ENCODE measurements around the gene PCDHGA6. TPM values are rescaled to one million over a fixed set of nuclear protein-coding genes. Genes with fewer than 3 reads are reported as not detected.
"Not testable (repeated sequence)": the region's sequence is repeated elsewhere in the genome, so short reads cannot be mapped to it uniquely, and the experiment has no call there.

Gene PCDHGA6
- total RNA-seq, 2 donors from 2014 or later, result 0.82 to 1.5 TPM

- no peak overlapping the region for H3K9ac ChIP-seq (ENCODE audit: low read depth in 2 of 2, low read length in 2 of 2)
- no peaks in the 10 kb centered on the region for H3K27me3 ChIP-seq
- H3K4me1 ChIP-seq, result no peaks in the 10 kb centered on the region
- H3K27ac ChIP-seq, result no peak overlapping the region
- H3K9me3 ChIP-seq, result no peaks in the 10 kb centered on the region
- H3K36me3 ChIP-seq, result no peaks in the 10 kb centered on the region
- H3K4me3 ChIP-seq, result no peak overlapping the region
- intact Hi-C loops (cut with DNase I), result no loop called here
- DNase-seq, result no peak
- no peak for TF ChIP-seq CTCF (IDR thresholded peaks at IDR 0.05)
Measured at GRCh38 chr5:141345327-141345726, 28.4 kb upstream of the PCDHGA6 start.

GRCh38 chr5:141346017-141346416 is 27.7 kb upstream of the PCDHGA6 start:
- H3K27ac ChIP-seq; intact Hi-C loops (cut with DNase I); DNase-seq; H3K9ac ChIP-seq (ENCODE audit: low read depth in 2 of 2, low read length in 2 of 2); H3K9me3 ChIP-seq; H3K36me3 ChIP-seq; H3K4me3 ChIP-seq; H3K4me1 ChIP-seq; H3K27me3 ChIP-seq: not testable (repeated sequence)

GRCh38 chr5:141349917-141350619 is 23.6 kb upstream of the PCDHGA6 start, which contains the start of gene PCDHGB1:
Gene PCDHGB1 (plus strand): TSS chr5:141350099. CDS start chr5:141350261, 162 bp downstream.
- Histone ChIP-seq H3K27me3 (no peaks in the 10 kb centered on the region), H3K36me3 (no peaks in the 10 kb centered on the region), H3K9me3 (no peaks in the 10 kb centered on the region), H3K4me3 (no peak within 1 kb of the TSS), H3K27ac (no peak within 1 kb of the TSS), H3K4me1 (no peaks in the 10 kb centered on the region), H3K9ac (ENCODE audit: low read depth in 2 of 2, low read length in 2 of 2) (no peak within 1 kb of the TSS)
- DNase-seq, result no peak
- intact Hi-C loops (cut with DNase I), result no loop called here
- TF ChIP-seq CTCF (IDR thresholded peaks at IDR 0.05), result peak; percentile 29

- H3K36me3 ChIP-seq, result no peaks in the 10 kb centered on the region
- H3K4me1 ChIP-seq, result no peaks in the 10 kb centered on the region
- TF ChIP-seq CTCF (IDR thresholded peaks at IDR 0.05), result no peak
- H3K9me3 ChIP-seq, result no peaks in the 10 kb centered on the region
- H3K27me3 ChIP-seq, result no peaks in the 10 kb centered on the region
- no peak for DNase-seq
- no peak overlapping the region for H3K27ac ChIP-seq
- no peak overlapping the region for H3K4me3 ChIP-seq
- intact Hi-C loops (cut with DNase I), result no loop called here
- no peak overlapping the region for H3K9ac ChIP-seq (ENCODE audit: low read depth in 2 of 2, low read length in 2 of 2)
Measured at GRCh38 chr5:141351591-141351990, 22.1 kb upstream of the PCDHGA6 start.

- H3K27ac ChIP-seq, result no peak within 1 kb of the TSS
- H3K4me3 ChIP-seq, result no peak within 1 kb of the TSS
- H3K27me3 ChIP-seq, result no peaks in the 10 kb centered on the region
- H3K9me3 ChIP-seq, result no peaks in the 10 kb centered on the region
- H3K4me1 ChIP-seq, result no peaks in the 10 kb centered on the region
- H3K36me3 ChIP-seq, result no peaks in the 10 kb centered on the region
- intact Hi-C loops (cut with DNase I), result no loop called here
- no peak for TF ChIP-seq CTCF (IDR thresholded peaks at IDR 0.05)
- no peak for DNase-seq
- no peak within 1 kb of the TSS for H3K9ac ChIP-seq (ENCODE audit: low read depth in 2 of 2, low read length in 2 of 2)
Measured at GRCh38 chr5:141354900-141355469, 18.7 kb upstream of the PCDHGA6 start, which contains the start of gene PCDHGA4. Gene PCDHGA4 (plus strand): TSS chr5:141355021. CDS start chr5:141355108, 87 bp downstream.

GRCh38 chr5:141355641-141356040 is 18.1 kb upstream of the PCDHGA6 start:
- H3K36me3 ChIP-seq, result no peaks in the 10 kb centered on the region
- DNase-seq, result no peak
- no peak overlapping the region for H3K27ac ChIP-seq
- H3K9me3 ChIP-seq, result no peaks in the 10 kb centered on the region
- no peak overlapping the region for H3K9ac ChIP-seq (ENCODE audit: low read depth in 2 of 2, low read length in 2 of 2)
- no peaks in the 10 kb centered on the region for H3K27me3 ChIP-seq
- H3K4me3 ChIP-seq, result no peak overlapping the region
- TF ChIP-seq CTCF (IDR thresholded peaks at IDR 0.05), result no peak
- no peaks in the 10 kb centered on the region for H3K4me1 ChIP-seq
- intact Hi-C loops (cut with DNase I), result no loop called here
